DOHH2 (cell line): ENCODE results near the gene EPHA8.

ENCODE experiments used
- H3F3A ChIP-seq: fragments of 200-600 bp; sonication (generic), shearing (Covaris generic); 2 replicates; pipeline ENCODE4 v1.6.0; 2016; ENCODE audit warnings: antibody characterized with exemption, mild to moderate bottlenecking; ENCODE audit not compliant: control insufficient read depth, insufficient read depth
- H3K27ac ChIP-seq: fragments of 200-600 bp; sonication (generic); 2 replicates; pipeline ENCODE4 v1.5.1; 2014; ENCODE audit warnings: low read depth, mild to moderate bottlenecking, low read length, moderate library complexity
- H3K27me3 ChIP-seq: fragments of 200-600 bp; sonication (generic); 2 replicates; pipeline ENCODE4 v1.6.1; 2014; ENCODE audit warnings: mild to moderate bottlenecking, low read length, mixed read lengths; ENCODE audit not compliant: control insufficient read depth
- H3K36me3 ChIP-seq: fragments of 200-600 bp; sonication (generic); 2 replicates; pipeline ENCODE4 v1.6.1; 2014; ENCODE audit warnings: mild to moderate bottlenecking, low read length, moderate library complexity, mixed read lengths; ENCODE audit not compliant: control insufficient read depth
- H3K4me1 ChIP-seq: fragments of 200-600 bp; sonication (generic); 2 replicates; pipeline ENCODE4 v1.6.1; 2014; ENCODE audit warnings: mild to moderate bottlenecking, low read length, mixed read lengths; ENCODE audit not compliant: control insufficient read depth
- H3K4me2 ChIP-seq: fragments of 200-600 bp; sonication (generic); 2 replicates; pipeline ENCODE4 v1.6.0; 2014; ENCODE audit warnings: mild to moderate bottlenecking, low read length, moderate library complexity
- H3K4me3 ChIP-seq: fragments of 200-600 bp; sonication (generic); 2 replicates; pipeline ENCODE4 v1.5.1; 2014; ENCODE audit warnings: mild to moderate bottlenecking, low read length, mixed read lengths
- H3K79me2 ChIP-seq: fragments of 200-600 bp; sonication (generic); 2 replicates; pipeline ENCODE4 v1.6.1; 2014; ENCODE audit warnings: mild to moderate bottlenecking, low read length, mixed read lengths; ENCODE audit not compliant: control insufficient read depth
- H3K9me2 ChIP-seq: fragments of 200-600 bp; sonication (generic); replicated peaks from 2 replicates; pipeline ENCODE4 v1.6.1; 2014; ENCODE audit warnings: mild to moderate bottlenecking, low read length, mixed read lengths; ENCODE audit not compliant: control insufficient read depth
- H3K9me3 ChIP-seq: fragments of 200-600 bp; sonication (generic); 2 replicates; pipeline ENCODE4 v1.6.1; 2014; ENCODE audit warnings: antibody characterized with exemption, low read length, mixed read lengths; ENCODE audit not compliant: control insufficient read depth, insufficient read depth
- H4K20me1 ChIP-seq: fragments of 200-600 bp; sonication (generic); 2 replicates; pipeline ENCODE4 v1.6.0; 2014; ENCODE audit warnings: low read depth, mild to moderate bottlenecking, antibody characterized with exemption, low read length, moderate library complexity; ENCODE audit not compliant: control insufficient read depth, insufficient read depth
- EZH2phosphoT487 ChIP-seq: fragments of 200-600 bp; sonication (generic); IDR thresholded peaks from 2 replicates; pipeline ENCODE4 v1.6.1; 2017; ENCODE audit warnings: borderline replicate concordance, mild to moderate bottlenecking, antibody characterized with exemption, low read length, moderate library complexity, mixed read lengths
- TF ChIP-seq, protein P1 (sequence below): fragments of 200-600 bp; sonication (generic); IDR thresholded peaks from one replicate; pipeline ENCODE4 v1.5.1; 2014; ENCODE audit warnings: antibody characterized with exemption, mild to moderate bottlenecking, low read depth, low read length; ENCODE audit not compliant: poor library complexity, severe bottlenecking

The EPHA8 gene

GRCh38 chr1:22578732-22579361, 15.6 kb downstream of the EPHA8 start:
- H3F3A ChIP-seq = peaks cover 21% of the 10 kb centered on the region
- no peaks in the 10 kb centered on the region for H4K20me1 ChIP-seq
- no peaks in the 10 kb centered on the region for H3K4me1 ChIP-seq
- H3K4me2 ChIP-seq = no peak overlapping the region
- H3K27ac ChIP-seq = no peak overlapping the region
- no peaks in the 10 kb centered on the region for H3K79me2 ChIP-seq
- H3K9me3 ChIP-seq = peaks cover 34% of the 10 kb centered on the region
- no peak overlapping the region for H3K4me3 ChIP-seq
- no peaks in the 10 kb centered on the region for H3K9me2 ChIP-seq
- no peaks in the 10 kb centered on the region for H3K27me3 ChIP-seq
- no peaks in the 10 kb centered on the region for H3K36me3 ChIP-seq
- TF ChIP-seq EZH2phosphoT487 = no peak
- TF ChIP-seq, protein P1, sequence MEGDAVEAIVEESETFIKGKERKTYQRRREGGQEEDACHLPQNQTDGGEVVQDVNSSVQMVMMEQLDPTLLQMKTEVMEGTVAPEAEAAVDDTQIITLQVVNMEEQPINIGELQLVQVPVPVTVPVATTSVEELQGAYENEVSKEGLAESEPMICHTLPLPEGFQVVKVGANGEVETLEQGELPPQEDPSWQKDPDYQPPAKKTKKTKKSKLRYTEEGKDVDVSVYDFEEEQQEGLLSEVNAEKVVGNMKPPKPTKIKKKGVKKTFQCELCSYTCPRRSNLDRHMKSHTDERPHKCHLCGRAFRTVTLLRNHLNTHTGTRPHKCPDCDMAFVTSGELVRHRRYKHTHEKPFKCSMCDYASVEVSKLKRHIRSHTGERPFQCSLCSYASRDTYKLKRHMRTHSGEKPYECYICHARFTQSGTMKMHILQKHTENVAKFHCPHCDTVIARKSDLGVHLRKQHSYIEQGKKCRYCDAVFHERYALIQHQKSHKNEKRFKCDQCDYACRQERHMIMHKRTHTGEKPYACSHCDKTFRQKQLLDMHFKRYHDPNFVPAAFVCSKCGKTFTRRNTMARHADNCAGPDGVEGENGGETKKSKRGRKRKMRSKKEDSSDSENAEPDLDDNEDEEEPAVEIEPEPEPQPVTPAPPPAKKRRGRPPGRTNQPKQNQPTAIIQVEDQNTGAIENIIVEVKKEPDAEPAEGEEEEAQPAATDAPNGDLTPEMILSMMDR = no peak

DNA sequence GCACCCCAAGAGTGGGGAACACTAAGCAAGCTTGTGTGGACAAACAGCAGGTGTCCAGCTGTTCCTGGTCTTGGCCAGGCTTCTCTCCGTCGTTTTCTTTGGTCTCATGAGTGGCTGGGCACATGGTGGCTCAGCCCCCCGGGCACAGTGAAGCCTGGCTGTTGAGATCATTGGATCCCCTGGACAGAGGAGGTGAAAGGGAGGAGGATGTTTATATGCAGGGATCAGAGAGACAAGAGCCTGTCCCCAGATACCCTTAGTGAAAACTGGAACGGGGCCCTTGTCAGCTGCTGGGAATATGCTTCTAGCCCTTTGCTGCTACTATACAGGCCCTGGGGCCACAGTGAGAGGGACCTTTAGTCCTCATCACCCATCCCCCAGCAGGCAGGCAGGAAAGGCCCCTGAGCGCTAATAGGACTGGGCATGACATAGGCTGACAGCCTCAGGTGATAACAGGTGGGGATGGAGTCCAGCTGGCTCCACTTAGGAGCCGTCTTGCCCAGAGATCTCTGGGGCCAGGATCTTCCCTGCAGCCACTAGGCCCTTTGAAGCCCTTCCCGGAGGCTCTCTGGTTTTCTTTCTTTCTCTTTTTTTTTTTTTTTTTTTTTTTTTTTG, 16.4 kb downstream of the EPHA8 start:
- H3K9me2 ChIP-seq = no peaks in the 10 kb centered on the region
- peaks cover 21% of the 10 kb centered on the region for H3F3A ChIP-seq
- TF ChIP-seq EZH2phosphoT487 = no peak
- TF ChIP-seq, protein P1 = no peak
- no peak overlapping the region for H3K27ac ChIP-seq
- no peaks in the 10 kb centered on the region for H4K20me1 ChIP-seq
- no peaks in the 10 kb centered on the region for H3K4me1 ChIP-seq
- no peak overlapping the region for H3K4me3 ChIP-seq
- no peak overlapping the region for H3K4me2 ChIP-seq
- H3K9me3 ChIP-seq = peaks cover 34% of the 10 kb centered on the region
- H3K27me3 ChIP-seq = no peaks in the 10 kb centered on the region
- no peaks in the 10 kb centered on the region for H3K36me3 ChIP-seq
- H3K79me2 ChIP-seq = no peaks in the 10 kb centered on the region

GRCh38 chr1:22582661-22583635, 19.7 kb downstream of the EPHA8 start:
- Histone ChIP-seq H3K27ac (no peak overlapping the region), H3K36me3 (no peaks in the 10 kb centered on the region), H3K4me3 (no peak overlapping the region), H3K4me2 (no peak overlapping the region), H3F3A (peaks cover 17% of the 10 kb centered on the region), H3K9me2 (no peaks in the 10 kb centered on the region), H3K4me1 (no peaks in the 10 kb centered on the region), H4K20me1 (no peaks in the 10 kb centered on the region), H3K79me2 (no peaks in the 10 kb centered on the region), H3K27me3 (no peaks in the 10 kb centered on the region), H3K9me3 (peaks cover 18% of the 10 kb centered on the region)
- TF ChIP-seq EZH2phosphoT487 = no peak
- TF ChIP-seq, protein P1 = no peak
